WTC11 (cell line): Measurements from ENCODE around the gene PAGE4. TPM values are rescaled to one million over a fixed set of nuclear protein-coding genes. Genes with fewer than 3 reads are reported as not detected.

ENCODE experiments used
- ATAC-seq: fragments of 200-7000 bp; cut with Tn5 transposase; 2 replicates; pipeline ENCODE4 v1.10.0; 2021; ENCODE audit warnings: mild to moderate bottlenecking, moderate library complexity
- CTCF ChIA-PET: fragments of 300-600 bp; sonication (Branson Sonifier 250); formaldehyde crosslinking; loops from one replicate; lab custom pipeline; 2021; ENCODE audit warnings: antibody characterized with exemption; lab: Charles Lee
- POLR2A ChIA-PET: fragments of 350-600 bp; sonication (Branson Sonifier 250); formaldehyde crosslinking; loops from one replicate; lab custom pipeline; 2021; ENCODE audit warnings: antibody characterized with exemption; lab: Charles Lee
- DNase-seq: peaks from one replicate; pipeline ENCODE4 v3.0.0; 2021; ENCODE audit warnings: low spot score
- H3K27ac Mint-ChIP-seq: 2 replicates; pipeline ENCODE4 v1.8.0; 2021; ENCODE audit warnings: mixed read lengths
- H3K27me3 Mint-ChIP-seq: 2 replicates; pipeline ENCODE4 v1.8.0; 2021; ENCODE audit warnings: low read depth, mild to moderate bottlenecking, moderate library complexity, mixed read lengths
- H3K36me3 Mint-ChIP-seq: 2 replicates; pipeline ENCODE4 v1.8.0; 2021; ENCODE audit warnings: mixed read lengths
- H3K4me1 Mint-ChIP-seq: 2 replicates; pipeline ENCODE4 v1.8.0; 2022; ENCODE audit warnings: mixed read lengths
- H3K4me3 Mint-ChIP-seq: 2 replicates; pipeline ENCODE4 v1.8.0; 2021; ENCODE audit warnings: mild to moderate bottlenecking, moderate library complexity, mixed read lengths
- H3K9me3 Mint-ChIP-seq: 2 replicates; pipeline ENCODE4 v1.8.0; 2021; ENCODE audit warnings: mixed read lengths
- AR ChIP-seq: fragments of 250-450 bp; sonication (Bioruptor Pico); IDR thresholded peaks from 2 replicates; pipeline ENCODE4 v1.9.0; 2021; ENCODE audit warnings: mild to moderate bottlenecking
- ARID4B ChIP-seq: sonication (generic); formaldehyde crosslinking; IDR thresholded peaks from 2 replicates; pipeline ENCODE4 v1.8.0; 2023; ENCODE audit warnings: missing genetic modification reagents, mild to moderate bottlenecking, borderline replicate concordance
- ATF1 ChIP-seq: sonication (generic); formaldehyde crosslinking; IDR thresholded peaks from 2 replicates; pipeline ENCODE4 v1.8.1; 2023; ENCODE audit warnings: mild to moderate bottlenecking, moderate library complexity, missing genetic modification reagents
- EMX1 ChIP-seq: fragments of 250-450 bp; sonication (Bioruptor Pico); IDR thresholded peaks from 2 replicates; pipeline ENCODE4 v1.8.0; 2021; ENCODE audit warnings: mild to moderate bottlenecking
- ETV6 ChIP-seq: sonication (generic); formaldehyde crosslinking; IDR thresholded peaks from 2 replicates; pipeline ENCODE4 v1.8.1; 2022; ENCODE audit warnings: mild to moderate bottlenecking, missing genetic modification reagents
- NFYB ChIP-seq: sonication (generic); formaldehyde crosslinking; conservative IDR thresholded peaks from 2 replicates; pipeline ENCODE4 v1.8.0; 2022; ENCODE audit warnings: low read depth, missing genetic modification reagents
- SMAD3 ChIP-seq: sonication (generic); formaldehyde crosslinking; IDR thresholded peaks from 2 replicates; pipeline ENCODE4 v1.8.0; 2022; ENCODE audit warnings: missing genetic modification reagents, mild to moderate bottlenecking, borderline replicate concordance
- SOX15 ChIP-seq: fragments of 250-450 bp; sonication (Bioruptor Pico); IDR thresholded peaks from 2 replicates; pipeline ENCODE4 v1.9.0; 2021; ENCODE audit warnings: mild to moderate bottlenecking
- SP1 ChIP-seq: sonication (generic); formaldehyde crosslinking; conservative IDR thresholded peaks from 2 replicates; pipeline ENCODE4 v1.8.1; 2022; ENCODE audit warnings: missing genetic modification reagents
- USF1 ChIP-seq: sonication (generic); formaldehyde crosslinking; IDR thresholded peaks from 2 replicates; pipeline ENCODE4 v1.8.0; 2022; ENCODE audit warnings: mild to moderate bottlenecking, missing genetic modification reagents
- ZBTB21 ChIP-seq: sonication (generic); formaldehyde crosslinking; IDR thresholded peaks from 2 replicates; pipeline ENCODE4 v1.8.1; 2023; ENCODE audit warnings: mild to moderate bottlenecking, missing genetic modification reagents, borderline replicate concordance
- ZNF121 ChIP-seq: sonication (generic); formaldehyde crosslinking; IDR thresholded peaks from 2 replicates; pipeline ENCODE4 v1.8.0; 2023; ENCODE audit warnings: missing genetic modification reagents
- ZNF263 ChIP-seq: sonication (generic); formaldehyde crosslinking; IDR thresholded peaks from 2 replicates; pipeline ENCODE4 v1.8.1; 2022; ENCODE audit warnings: low read depth, mild to moderate bottlenecking, moderate library complexity, missing genetic modification reagents
- ZNF512 ChIP-seq: sonication (generic); formaldehyde crosslinking; IDR thresholded peaks from 2 replicates; pipeline ENCODE4 v1.8.1; 2022; ENCODE audit warnings: missing genetic modification reagents, borderline replicate concordance
- ZSCAN18 ChIP-seq: fragments of 250-450 bp; sonication (Bioruptor Pico); IDR thresholded peaks from 2 replicates; pipeline ENCODE4 v2.1.2; 2022; ENCODE audit warnings: mild to moderate bottlenecking, moderate library complexity
- total RNA-seq: library from RNA; stranded (reverse); gene quantifications from 3 replicates; pipeline ENCODE4 v1.2.3, GENCODE V29; 2021
- TF ChIP-seq, protein P1 (sequence below): sonication (generic); formaldehyde crosslinking; IDR thresholded peaks from 2 replicates; pipeline ENCODE4 v1.8.0; 2022; ENCODE audit warnings: mild to moderate bottlenecking, missing genetic modification reagents
- TF ChIP-seq, protein P2 (sequence below): sonication (generic); formaldehyde crosslinking; IDR thresholded peaks from 2 replicates; pipeline ENCODE4 v1.8.1; 2023; ENCODE audit warnings: mild to moderate bottlenecking, missing genetic modification reagents, moderate library complexity
- TF ChIP-seq, protein P3 (sequence below): sonication (generic); formaldehyde crosslinking; IDR thresholded peaks from 2 replicates; pipeline ENCODE4 v1.8.0; 2023; ENCODE audit warnings: missing genetic modification reagents

PAGE4 gene
- total RNA-seq, 1 experiment from 2014 or later, result not detected

- no peaks in the 10 kb centered on the region for H3K9me3 Mint-ChIP-seq
- H3K27ac Mint-ChIP-seq, result no peak overlapping the region
- TF ChIP-seq, protein P1, sequence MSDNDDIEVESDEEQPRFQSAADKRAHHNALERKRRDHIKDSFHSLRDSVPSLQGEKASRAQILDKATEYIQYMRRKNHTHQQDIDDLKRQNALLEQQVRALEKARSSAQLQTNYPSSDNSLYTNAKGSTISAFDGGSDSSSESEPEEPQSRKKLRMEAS (CRISPR knock-in tag), result no peak
- TF ChIP-seq ATF1 (CRISPR knock-in tag) (no peak), ARID4B (CRISPR knock-in tag) (no peak), NFYB (CRISPR knock-in tag) (no peak), ZNF263 (no peak), SOX15 (CRISPR knock-in tag) (no peak), EMX1 (no peak), ETV6 (CRISPR knock-in tag) (no peak), ZSCAN18 (CRISPR knock-in tag) (no peak), ZNF121 (CRISPR knock-in tag) (no peak), SP1 (CRISPR knock-in tag) (no peak)
- DNase-seq, result no peak
- peaks cover 18% of the 10 kb centered on the region for H3K4me1 Mint-ChIP-seq
- ATAC-seq, result no peak
- CTCF ChIA-PET, result interaction anchor here (0.6 to 3.0 kb wide), 15 partner anchors 15 to 568 kb away, joined by 3 to 20 read pairs (median 4); partner anchors contain the start of gene CLCN5
- peaks cover 15% of the 10 kb centered on the region for H3K27me3 Mint-ChIP-seq
- no peak overlapping the region for H3K4me3 Mint-ChIP-seq
- POLR2A ChIA-PET, result no interaction called here
- no peaks in the 10 kb centered on the region for H3K36me3 Mint-ChIP-seq
Observed at GRCh38 chrX:49877397-49878101, 48.4 kb downstream of the PAGE4 start.

DNA sequence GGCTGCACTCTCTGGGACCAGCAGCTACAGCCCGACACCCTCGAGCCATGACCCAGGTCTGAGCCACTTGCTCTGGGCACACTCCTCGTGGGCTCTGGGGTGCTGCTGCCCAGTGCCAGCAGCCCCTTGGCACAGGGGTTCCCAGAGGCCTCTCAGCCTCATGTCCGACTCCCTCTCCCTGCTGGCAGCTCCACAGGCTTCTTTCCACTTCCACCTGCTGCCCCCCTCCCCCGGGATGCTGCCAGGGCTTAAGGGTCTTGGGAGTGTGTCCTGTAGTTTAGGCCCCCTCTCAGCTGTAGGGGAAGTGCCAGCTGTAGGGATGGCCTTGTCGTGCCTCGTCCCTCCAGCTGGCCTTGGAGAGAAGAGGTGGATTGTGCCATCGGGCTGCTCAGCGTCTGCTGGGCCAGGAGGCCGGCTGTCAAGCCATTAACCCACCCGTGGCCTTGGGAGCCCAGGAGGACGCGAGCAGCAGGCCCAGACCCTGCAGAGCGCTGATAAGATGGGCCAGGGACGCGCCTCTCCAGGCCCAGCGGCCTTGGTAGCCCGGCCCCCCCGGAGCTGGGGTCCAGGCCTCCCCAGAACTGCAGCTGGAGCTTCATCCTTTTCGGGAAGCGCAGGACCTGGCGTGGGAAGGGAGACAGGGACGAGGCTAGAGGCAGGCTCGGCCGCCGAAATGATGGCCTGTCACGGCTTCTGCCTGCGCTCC lies 49.2 kb downstream of the PAGE4 start:
- H3K4me3 Mint-ChIP-seq, result peak overlapping the region; percentile 73
- CTCF ChIA-PET, result interaction anchor here (0.6 to 3.0 kb wide), 16 partner anchors 9 to 569 kb away, joined by 3 to 20 read pairs (median 3); partner anchors contain the start of gene CLCN5
- H3K36me3 Mint-ChIP-seq, result no peaks in the 10 kb centered on the region
- H3K27ac Mint-ChIP-seq, result no peak overlapping the region
- peaks cover 18% of the 10 kb centered on the region for H3K4me1 Mint-ChIP-seq
- H3K9me3 Mint-ChIP-seq, result no peaks in the 10 kb centered on the region
- no peak for ATAC-seq
- POLR2A ChIA-PET, result interaction anchor here (1.1 kb wide), 1 partner anchor 44 kb away, joined by 3 read pairs; the partner anchor contains the start of gene CLCN5
- peaks cover 15% of the 10 kb centered on the region for H3K27me3 Mint-ChIP-seq
- DNase-seq, result no peak
- TF ChIP-seq ZSCAN18 (CRISPR knock-in tag) (no peak), ZNF512 (CRISPR knock-in tag) (no peak), SMAD3 (no peak), USF1 (CRISPR knock-in tag) (no peak), ZBTB21 (CRISPR knock-in tag) (no peak), NFYB (CRISPR knock-in tag) (no peak), AR (CRISPR knock-in tag) (no peak)
- TF ChIP-seq, protein P2, sequence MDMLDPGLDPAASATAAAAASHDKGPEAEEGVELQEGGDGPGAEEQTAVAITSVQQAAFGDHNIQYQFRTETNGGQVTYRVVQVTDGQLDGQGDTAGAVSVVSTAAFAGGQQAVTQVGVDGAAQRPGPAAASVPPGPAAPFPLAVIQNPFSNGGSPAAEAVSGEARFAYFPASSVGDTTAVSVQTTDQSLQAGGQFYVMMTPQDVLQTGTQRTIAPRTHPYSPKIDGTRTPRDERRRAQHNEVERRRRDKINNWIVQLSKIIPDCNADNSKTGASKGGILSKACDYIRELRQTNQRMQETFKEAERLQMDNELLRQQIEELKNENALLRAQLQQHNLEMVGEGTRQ (CRISPR knock-in tag), result no peak
- TF ChIP-seq, protein P3, sequence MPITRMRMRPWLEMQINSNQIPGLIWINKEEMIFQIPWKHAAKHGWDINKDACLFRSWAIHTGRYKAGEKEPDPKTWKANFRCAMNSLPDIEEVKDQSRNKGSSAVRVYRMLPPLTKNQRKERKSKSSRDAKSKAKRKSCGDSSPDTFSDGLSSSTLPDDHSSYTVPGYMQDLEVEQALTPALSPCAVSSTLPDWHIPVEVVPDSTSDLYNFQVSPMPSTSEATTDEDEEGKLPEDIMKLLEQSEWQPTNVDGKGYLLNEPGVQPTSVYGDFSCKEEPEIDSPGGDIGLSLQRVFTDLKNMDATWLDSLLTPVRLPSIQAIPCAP, result no peak
